GM23248 (cell line): ENCODE measurements around the gene XPO6.

Experiments
- EZH2 ChIP-seq: fragments of 200-600 bp; sonication (generic); IDR thresholded peaks from 2 replicates; pipeline ENCODE4 v1.6.1; 2018; ENCODE audit warnings: antibody characterized with exemption, mild to moderate bottlenecking; ENCODE audit not compliant: insufficient read depth, poor library complexity, severe bottlenecking
- EZH2phosphoT487 ChIP-seq: fragments of 200-600 bp; sonication (generic); IDR thresholded peaks from 2 replicates; pipeline ENCODE4 v1.6.1; 2018; ENCODE audit warnings: antibody characterized with exemption, moderate library complexity, mild to moderate bottlenecking, low read depth; ENCODE audit not compliant: insufficient read depth

GRCh38 chr16:28073836-28074235 lies 137.9 kb downstream of the XPO6 start:
- no peak for TF ChIP-seq EZH2phosphoT487
- no peak for TF ChIP-seq EZH2
